WTC11 (cell line): ENCODE data around the gene RANBP9. TPM values are rescaled to one million over a fixed set of nuclear protein-coding genes. Genes with fewer than 3 reads are reported as not detected.

Source experiments
- ATAC-seq: fragments of 200-7000 bp; cut with Tn5 transposase; 2 replicates; pipeline ENCODE4 v1.10.0; 2021; ENCODE audit warnings: mild to moderate bottlenecking, moderate library complexity
- CTCF ChIA-PET: fragments of 300-600 bp; sonication (Branson Sonifier 250); formaldehyde crosslinking; loops from one replicate; lab custom pipeline; 2021; ENCODE audit warnings: antibody characterized with exemption; lab: Charles Lee
- POLR2A ChIA-PET: fragments of 350-600 bp; sonication (Branson Sonifier 250); formaldehyde crosslinking; loops from one replicate; lab custom pipeline; 2021; ENCODE audit warnings: antibody characterized with exemption; lab: Charles Lee
- DNase-seq: peaks from one replicate; pipeline ENCODE4 v3.0.0; 2021; ENCODE audit warnings: low spot score
- H3K27ac Mint-ChIP-seq: 2 replicates; pipeline ENCODE4 v1.8.0; 2021; ENCODE audit warnings: mixed read lengths
- H3K27me3 Mint-ChIP-seq: 2 replicates; pipeline ENCODE4 v1.8.0; 2021; ENCODE audit warnings: low read depth, mild to moderate bottlenecking, moderate library complexity, mixed read lengths
- H3K36me3 Mint-ChIP-seq: 2 replicates; pipeline ENCODE4 v1.8.0; 2021; ENCODE audit warnings: mixed read lengths
- H3K4me1 Mint-ChIP-seq: 2 replicates; pipeline ENCODE4 v1.8.0; 2022; ENCODE audit warnings: mixed read lengths
- H3K4me3 Mint-ChIP-seq: 2 replicates; pipeline ENCODE4 v1.8.0; 2021; ENCODE audit warnings: mild to moderate bottlenecking, moderate library complexity, mixed read lengths
- H3K9me3 Mint-ChIP-seq: 2 replicates; pipeline ENCODE4 v1.8.0; 2021; ENCODE audit warnings: mixed read lengths
- ATF3 ChIP-seq: sonication (generic); formaldehyde crosslinking; conservative IDR thresholded peaks from 2 replicates; pipeline ENCODE4 v1.8.1; 2022; ENCODE audit warnings: mild to moderate bottlenecking, missing genetic modification reagents
- CREB1 ChIP-seq: sonication (generic); formaldehyde crosslinking; IDR thresholded peaks from 2 replicates; pipeline ENCODE4 v1.8.0; 2023; ENCODE audit warnings: mild to moderate bottlenecking, missing genetic modification reagents
- FOXP1 ChIP-seq: sonication (generic); formaldehyde crosslinking; IDR thresholded peaks from 2 replicates; pipeline ENCODE4 v1.8.0; 2022; ENCODE audit warnings: missing genetic modification reagents, mild to moderate bottlenecking, moderate library complexity, borderline replicate concordance
- GRHL2 ChIP-seq: fragments of 250-450 bp; sonication (Bioruptor Pico); IDR thresholded peaks from 2 replicates; pipeline ENCODE4 v1.8.0; 2022; ENCODE audit warnings: mild to moderate bottlenecking, moderate library complexity; ENCODE audit not compliant: insufficient replicate concordance, severe bottlenecking
- NR1H2 ChIP-seq: sonication (generic); formaldehyde crosslinking; IDR thresholded peaks from 2 replicates; pipeline ENCODE4 v1.9.0; 2021; ENCODE audit warnings: mild to moderate bottlenecking, moderate library complexity, missing genetic modification reagents
- NR3C1 ChIP-seq: sonication (generic); formaldehyde crosslinking; conservative IDR thresholded peaks from 2 replicates; pipeline ENCODE4 v1.8.1; 2023; ENCODE audit warnings: low read depth, mild to moderate bottlenecking, missing genetic modification reagents
- OVOL2 ChIP-seq: fragments of 250-450 bp; sonication (Bioruptor Pico); IDR thresholded peaks from 2 replicates; pipeline ENCODE4 v1.9.0; 2021; ENCODE audit warnings: mild to moderate bottlenecking, borderline replicate concordance
- PRDM15 ChIP-seq: sonication (generic); formaldehyde crosslinking; IDR thresholded peaks from 2 replicates; pipeline ENCODE4 v1.8.0; 2022; ENCODE audit warnings: missing genetic modification reagents
- PREB ChIP-seq: sonication (generic); formaldehyde crosslinking; IDR thresholded peaks from 2 replicates; pipeline ENCODE4 v1.8.1; 2022; ENCODE audit warnings: mild to moderate bottlenecking, missing genetic modification reagents, moderate library complexity, borderline replicate concordance
- SP1 ChIP-seq: sonication (generic); formaldehyde crosslinking; conservative IDR thresholded peaks from 2 replicates; pipeline ENCODE4 v1.8.1; 2022; ENCODE audit warnings: missing genetic modification reagents
- TEAD1 ChIP-seq: sonication (generic); formaldehyde crosslinking; IDR thresholded peaks from 2 replicates; pipeline ENCODE4 v1.8.0; 2022; ENCODE audit warnings: mild to moderate bottlenecking, missing genetic modification reagents
- TEAD4 ChIP-seq: sonication (generic); formaldehyde crosslinking; IDR thresholded peaks from 2 replicates; pipeline ENCODE4 v1.8.0; 2022; ENCODE audit warnings: mild to moderate bottlenecking, missing genetic modification reagents
- TP53 ChIP-seq: sonication (generic); formaldehyde crosslinking; IDR thresholded peaks from 2 replicates; pipeline ENCODE4 v1.8.1; 2023; ENCODE audit warnings: mild to moderate bottlenecking, missing genetic modification reagents
- ZBTB43 ChIP-seq: sonication (generic); formaldehyde crosslinking; IDR thresholded peaks from 2 replicates; pipeline ENCODE4 v1.8.1; 2023; ENCODE audit warnings: mild to moderate bottlenecking, missing genetic modification reagents
- ZNF138 ChIP-seq: sonication (generic); formaldehyde crosslinking; conservative IDR thresholded peaks from 2 replicates; pipeline ENCODE4 v1.8.1; 2022; ENCODE audit warnings: mild to moderate bottlenecking, moderate library complexity, missing genetic modification reagents
- ZNF219 ChIP-seq: sonication (generic); formaldehyde crosslinking; IDR thresholded peaks from 2 replicates; pipeline ENCODE4 v1.8.0; 2023; ENCODE audit warnings: missing genetic modification reagents, mild to moderate bottlenecking, borderline replicate concordance
- ZNF396 ChIP-seq: fragments of 250-450 bp; sonication (Bioruptor Pico); IDR thresholded peaks from 2 replicates; pipeline ENCODE4 v1.8.0; 2021; ENCODE audit warnings: mild to moderate bottlenecking, moderate library complexity, borderline replicate concordance
- ZNF425 ChIP-seq: fragments of 250-450 bp; sonication (Bioruptor Pico); conservative IDR thresholded peaks from 2 replicates; pipeline ENCODE4 v1.9.0; 2021; ENCODE audit warnings: mild to moderate bottlenecking
- ZSCAN18 ChIP-seq: fragments of 250-450 bp; sonication (Bioruptor Pico); IDR thresholded peaks from 2 replicates; pipeline ENCODE4 v2.1.2; 2022; ENCODE audit warnings: mild to moderate bottlenecking, moderate library complexity
- total RNA-seq: library from RNA; stranded (reverse); gene quantifications from 3 replicates; pipeline ENCODE4 v1.2.3, GENCODE V29; 2021

RANBP9 gene
- total RNA-seq, 1 experiment from 2014 or later: 33.4 TPM

- CTCF ChIA-PET: interaction anchor here (1.0 kb wide), 1 partner anchor 25 kb away, joined by 3 read pairs; the partner anchor contains the start of gene NOL7
These were observed 121.0 kb downstream of the RANBP9 start for GRCh38 chr6:13590574-13591153.

More at GRCh38 chr6:13590574-13591153, 121.0 kb downstream of the RANBP9 start:
- no peaks in the 10 kb centered on the region for H3K4me1 Mint-ChIP-seq
- H3K9me3 Mint-ChIP-seq: no peaks in the 10 kb centered on the region
- peaks cover 8% of the 10 kb centered on the region for H3K36me3 Mint-ChIP-seq
- no peak for ATAC-seq
- POLR2A ChIA-PET: interaction anchor here (1.0 kb wide), 1 partner anchor 11 kb away, joined by 3 read pairs; no protein-coding TSS in a partner anchor
- H3K27me3 Mint-ChIP-seq: no peaks in the 10 kb centered on the region
- no peak for TF ChIP-seq TP53 (CRISPR knock-in tag)
- no peak for TF ChIP-seq TEAD1 (CRISPR knock-in tag)
- no peak for TF ChIP-seq FOXP1 (CRISPR knock-in tag)
- TF ChIP-seq GRHL2 (CRISPR knock-in tag): no peak
- TF ChIP-seq SP1 (CRISPR knock-in tag): no peak
- TF ChIP-seq NR3C1 (CRISPR knock-in tag): no peak
- no peak for TF ChIP-seq PRDM15 (CRISPR knock-in tag)
- no peak for TF ChIP-seq ZNF219 (CRISPR knock-in tag)
- no peak for TF ChIP-seq TEAD4 (CRISPR knock-in tag)
- TF ChIP-seq ZNF396 (CRISPR knock-in tag): no peak
- TF ChIP-seq OVOL2 (CRISPR knock-in tag): no peak
- TF ChIP-seq ZNF425: no peak
- no peak for TF ChIP-seq NR1H2 (CRISPR knock-in tag)
- no peak for TF ChIP-seq ZBTB43 (CRISPR knock-in tag)
- TF ChIP-seq ATF3 (CRISPR knock-in tag): no peak
- TF ChIP-seq ZNF138 (CRISPR knock-in tag): no peak
- no peak for TF ChIP-seq PREB (CRISPR knock-in tag)
- no peak for TF ChIP-seq ZSCAN18 (CRISPR knock-in tag)
- no peak for TF ChIP-seq CREB1
- no peak overlapping the region for H3K27ac Mint-ChIP-seq
- DNase-seq: no peak
- no peak overlapping the region for H3K4me3 Mint-ChIP-seq
